SK-N-SH treated with all-trans-retinoic acid at 6 μM for 48 hours (cell line): ENCODE data around the gene PNPLA7.

Experiments
- ATAC-seq: fragments of 200-7000 bp; cut with Tn5 transposase; 3 replicates; pipeline ENCODE4 v1.9.1; 2020; ENCODE audit warnings: mild to moderate bottlenecking, moderate library complexity
- ARNTL ChIP-seq: fragments of 450-650 bp; formaldehyde crosslinking; IDR thresholded peaks from 2 replicates; pipeline ENCODE4 v1.5.0; 2020; ENCODE audit warnings: low read depth, mild to moderate bottlenecking, moderate library complexity, borderline replicate concordance
- BACH2 ChIP-seq: fragments of 250-450 bp; sonication (Bioruptor Pico); IDR thresholded peaks from 2 replicates; pipeline ENCODE4 v1.9.0; 2021; ENCODE audit warnings: mild to moderate bottlenecking, borderline replicate concordance
- CREB5 ChIP-seq: fragments of 250-450 bp; sonication (Bioruptor Pico); IDR thresholded peaks from 2 replicates; pipeline ENCODE4 v1.5.1; 2020; ENCODE audit warnings: low read depth, mild to moderate bottlenecking, moderate library complexity
- CSDC2 ChIP-seq: fragments of 250-450 bp; sonication (Bioruptor Pico); IDR thresholded peaks from 2 replicates; pipeline ENCODE4 v1.5.0; 2020; ENCODE audit warnings: mild to moderate bottlenecking, moderate library complexity
- CSRNP3 ChIP-seq: fragments of 250-450 bp; sonication (Bioruptor Pico); IDR thresholded peaks from 2 replicates; pipeline ENCODE4 v1.5.1; 2021; ENCODE audit warnings: mild to moderate bottlenecking, moderate library complexity
- ESRRG ChIP-seq: fragments of 250-450 bp; sonication (Bioruptor Pico); IDR thresholded peaks from 2 replicates; pipeline ENCODE4 v1.6.1; 2021; ENCODE audit warnings: mild to moderate bottlenecking
- GLIS3 ChIP-seq: fragments of 250-450 bp; sonication (Bioruptor Pico); IDR thresholded peaks from 2 replicates; pipeline ENCODE4 v1.5.0; 2020; ENCODE audit warnings: mild to moderate bottlenecking, moderate library complexity
- OSR1 ChIP-seq: fragments of 250-450 bp; sonication (Bioruptor Pico); IDR thresholded peaks from 2 replicates; pipeline ENCODE4 v1.8.0; 2022; ENCODE audit warnings: moderate library complexity, mild to moderate bottlenecking, inconsistent platforms
- PATZ1 ChIP-seq: fragments of 250-450 bp; sonication (Bioruptor Pico); IDR thresholded peaks from 2 replicates; pipeline ENCODE4 v1.8.0; 2020; ENCODE audit warnings: mild to moderate bottlenecking, moderate library complexity, borderline replicate concordance
- PPARA ChIP-seq: fragments of 250-450 bp; sonication (Bioruptor Pico); IDR thresholded peaks from 2 replicates; pipeline ENCODE4 v1.5.0; 2020; ENCODE audit warnings: mild to moderate bottlenecking, borderline replicate concordance
- RARB ChIP-seq: fragments of 250-450 bp; sonication (Bioruptor Pico); IDR thresholded peaks from 2 replicates; pipeline ENCODE4 v1.8.0; 2021; ENCODE audit warnings: mild to moderate bottlenecking, moderate library complexity
- SNAI2 ChIP-seq: fragments of 250-450 bp; sonication (Bioruptor Pico); IDR thresholded peaks from 2 replicates; pipeline ENCODE4 v1.5.0; 2020; ENCODE audit warnings: mild to moderate bottlenecking, moderate library complexity
- TCF4 ChIP-seq: fragments of 250-450 bp; sonication (Bioruptor Pico); IDR thresholded peaks from 2 replicates; pipeline ENCODE4 v1.8.0; 2021; ENCODE audit warnings: mild to moderate bottlenecking, moderate library complexity, borderline replicate concordance
- TOX ChIP-seq: fragments of 250-450 bp; sonication (Bioruptor Pico); IDR thresholded peaks from 2 replicates; pipeline ENCODE4 v1.8.0; 2021; ENCODE audit warnings: mild to moderate bottlenecking, moderate library complexity, borderline replicate concordance
- ZC3H10 ChIP-seq: fragments of 250-450 bp; sonication (Bioruptor Pico); IDR thresholded peaks from 2 replicates; pipeline ENCODE4 v1.5.1; 2021; ENCODE audit warnings: mild to moderate bottlenecking, moderate library complexity
- ZFP3 ChIP-seq: fragments of 250-450 bp; sonication (Bioruptor Pico); IDR thresholded peaks from 2 replicates; pipeline ENCODE4 v1.5.0; 2020; ENCODE audit warnings: mild to moderate bottlenecking, moderate library complexity
- ZFP30 ChIP-seq: fragments of 450-650 bp; formaldehyde crosslinking; IDR thresholded peaks from 2 replicates; pipeline ENCODE4 v1.5.0; 2022; ENCODE audit warnings: mild to moderate bottlenecking, moderate library complexity
- ZNF70 ChIP-seq: fragments of 450-650 bp; formaldehyde crosslinking; IDR thresholded peaks from 2 replicates; pipeline ENCODE4 v1.5.0; 2020; ENCODE audit warnings: mild to moderate bottlenecking, moderate library complexity
- ZNF8 ChIP-seq: fragments of 450-650 bp; formaldehyde crosslinking; IDR thresholded peaks from 2 replicates; pipeline ENCODE4 v1.5.0; 2020; ENCODE audit warnings: mild to moderate bottlenecking, moderate library complexity
- TF ChIP-seq, protein P1 (sequence below): fragments of 250-450 bp; sonication (Bioruptor Pico); IDR thresholded peaks from 2 replicates; pipeline ENCODE4 v1.8.0; 2021; ENCODE audit warnings: low read depth, mild to moderate bottlenecking, moderate library complexity, borderline replicate concordance

Gene PNPLA7

DNA sequence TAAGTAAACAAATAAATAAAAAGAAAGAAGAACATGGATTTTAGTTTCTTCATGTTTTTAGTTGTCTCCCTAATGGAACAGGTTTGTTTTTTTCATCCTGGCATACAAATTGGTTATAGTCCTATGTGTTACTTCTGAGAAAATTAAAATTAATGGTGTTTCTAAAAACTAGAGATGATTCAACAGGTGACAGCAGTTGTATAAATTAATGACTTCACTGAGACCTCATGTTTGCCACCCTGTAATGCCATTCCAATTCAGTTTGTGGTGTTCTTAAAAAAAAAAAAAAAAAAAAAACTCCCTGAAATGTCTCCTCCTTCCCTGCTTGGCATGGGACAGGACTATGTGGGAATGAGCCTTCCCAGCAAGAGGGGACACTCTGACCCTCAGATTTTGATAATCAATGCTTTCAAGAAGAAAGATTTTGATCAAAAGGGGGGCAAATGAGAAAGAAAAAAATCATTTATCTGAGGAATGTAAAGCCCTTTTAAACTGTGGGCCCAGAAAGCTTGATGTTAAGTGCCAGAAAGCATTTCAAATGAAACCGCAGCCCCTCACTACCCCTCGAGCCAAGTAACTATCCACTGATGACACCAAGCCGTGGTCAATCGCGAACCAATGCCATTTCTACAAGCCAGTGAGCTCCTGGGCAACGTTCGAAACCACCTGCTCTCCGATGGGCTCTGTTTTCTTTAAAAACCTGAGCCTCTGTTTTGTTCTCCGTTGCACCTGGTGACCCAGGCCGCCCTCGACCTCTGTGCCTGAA, 128.2 kb downstream of the PNPLA7 start:
- TF ChIP-seq PATZ1 (CRISPR knock-in tag) (no peak), ZFP30 (CRISPR knock-in tag) (no peak), ZNF70 (CRISPR knock-in tag) (no peak), CSDC2 (CRISPR knock-in tag) (no peak), CSRNP3 (CRISPR knock-in tag) (no peak), RARB (CRISPR knock-in tag) (no peak), ZFP3 (CRISPR knock-in tag) (no peak), GLIS3 (CRISPR knock-in tag) (no peak), ZC3H10 (CRISPR knock-in tag) (no peak), BACH2 (CRISPR knock-in tag) (no peak), SNAI2 (CRISPR knock-in tag) (no peak), ESRRG (CRISPR knock-in tag) (no peak)
- TF ChIP-seq, protein P1, sequence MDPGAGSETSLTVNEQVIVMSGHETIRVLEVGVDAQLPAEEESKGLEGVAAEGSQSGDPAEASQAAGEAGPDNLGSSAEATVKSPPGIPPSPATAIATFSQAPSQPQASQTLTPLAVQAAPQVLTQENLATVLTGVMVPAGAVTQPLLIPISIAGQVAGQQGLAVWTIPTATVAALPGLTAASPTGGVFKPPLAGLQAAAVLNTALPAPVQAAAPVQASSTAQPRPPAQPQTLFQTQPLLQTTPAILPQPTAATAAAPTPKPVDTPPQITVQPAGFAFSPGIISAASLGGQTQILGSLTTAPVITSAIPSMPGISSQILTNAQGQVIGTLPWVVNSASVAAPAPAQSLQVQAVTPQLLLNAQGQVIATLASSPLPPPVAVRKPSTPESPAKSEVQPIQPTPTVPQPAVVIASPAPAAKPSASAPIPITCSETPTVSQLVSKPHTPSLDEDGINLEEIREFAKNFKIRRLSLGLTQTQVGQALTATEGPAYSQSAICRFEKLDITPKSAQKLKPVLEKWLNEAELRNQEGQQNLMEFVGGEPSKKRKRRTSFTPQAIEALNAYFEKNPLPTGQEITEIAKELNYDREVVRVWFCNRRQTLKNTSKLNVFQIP (CRISPR knock-in tag): no peak

DNA sequence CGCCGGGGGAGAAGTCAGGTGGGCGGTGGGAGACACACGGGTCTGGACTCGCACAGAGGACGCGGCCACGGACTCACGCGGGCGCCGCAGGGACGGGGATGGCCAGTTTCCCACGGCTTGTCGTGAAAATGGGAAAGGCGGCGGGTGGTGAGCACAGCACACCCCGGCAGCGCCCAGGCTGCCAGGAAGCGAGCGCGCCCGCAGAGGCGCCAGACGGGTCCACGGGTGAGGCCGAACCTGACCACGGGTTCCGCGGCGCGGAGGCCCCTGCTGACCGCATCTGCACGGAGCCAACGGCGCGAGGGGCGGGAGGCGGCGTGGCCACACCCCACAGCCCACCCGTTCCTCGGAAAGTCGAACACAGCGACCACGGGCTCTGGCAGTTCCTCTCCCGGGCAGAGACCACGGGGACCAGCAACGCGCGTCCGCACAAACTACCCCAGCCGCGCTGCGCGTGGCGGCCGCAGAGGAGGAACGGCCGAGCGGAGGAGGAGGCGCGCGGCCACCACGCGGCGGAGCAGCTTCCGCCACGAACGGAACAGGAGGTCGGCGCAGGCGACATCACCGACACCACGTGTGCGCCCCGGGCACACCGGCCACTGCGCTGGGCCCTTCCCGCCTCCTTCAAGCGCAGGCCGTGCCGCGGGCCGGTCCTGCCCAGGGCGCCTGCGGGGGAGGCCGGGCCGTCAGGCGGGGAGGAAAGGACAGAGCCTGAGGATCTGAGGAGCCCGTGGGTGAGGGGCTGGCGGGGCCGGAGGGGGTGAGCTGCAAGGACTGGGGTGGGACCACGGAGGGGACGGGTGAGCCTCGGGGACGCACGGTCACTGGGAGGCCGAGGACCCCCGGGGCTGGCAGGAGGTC, 132.8 kb downstream of the PNPLA7 start:
- no peak for TF ChIP-seq ZNF8
- no peak for ATAC-seq

More for the DNA sequence above, 128.2 kb downstream of the PNPLA7 start:
- no peak for ATAC-seq

DNA sequence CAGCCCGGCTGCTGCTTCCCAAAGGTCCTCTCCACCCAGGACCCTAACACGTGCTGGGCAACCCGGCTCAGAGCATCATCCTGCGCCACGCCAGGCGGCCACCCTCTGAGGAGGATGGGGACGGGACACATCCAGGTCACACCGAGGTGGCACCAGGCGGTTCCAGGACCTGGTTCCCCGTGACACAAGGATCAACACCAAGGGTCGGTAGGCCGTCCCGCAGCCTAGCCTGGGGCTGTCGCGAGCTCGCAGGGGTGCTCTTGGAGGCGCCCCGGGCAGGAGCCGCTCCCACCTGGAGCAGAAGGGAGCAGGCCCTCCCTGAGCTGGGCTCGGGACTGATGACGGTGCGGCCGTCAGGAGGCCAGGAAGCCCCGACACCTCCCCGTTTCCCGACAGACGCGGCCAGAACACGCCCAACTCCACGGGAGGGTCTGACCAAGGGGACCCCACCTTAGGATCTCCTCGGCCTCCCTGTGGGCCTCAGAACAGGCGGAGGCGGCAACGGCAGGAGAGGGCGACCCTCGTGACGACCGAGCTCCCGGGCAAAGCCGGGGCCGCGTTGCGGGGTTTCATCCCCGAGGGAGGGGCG, 133.5 kb downstream of the PNPLA7 start:
- TF ChIP-seq ARNTL (CRISPR knock-in tag): no peak
- TF ChIP-seq TOX (CRISPR knock-in tag): no peak
- TF ChIP-seq ZC3H10 (CRISPR knock-in tag): no peak
- no peak for TF ChIP-seq GLIS3 (CRISPR knock-in tag)
- TF ChIP-seq ZFP30 (CRISPR knock-in tag): no peak
- TF ChIP-seq, all 23 proteins: peak for 0
- no peak for ATAC-seq

DNA sequence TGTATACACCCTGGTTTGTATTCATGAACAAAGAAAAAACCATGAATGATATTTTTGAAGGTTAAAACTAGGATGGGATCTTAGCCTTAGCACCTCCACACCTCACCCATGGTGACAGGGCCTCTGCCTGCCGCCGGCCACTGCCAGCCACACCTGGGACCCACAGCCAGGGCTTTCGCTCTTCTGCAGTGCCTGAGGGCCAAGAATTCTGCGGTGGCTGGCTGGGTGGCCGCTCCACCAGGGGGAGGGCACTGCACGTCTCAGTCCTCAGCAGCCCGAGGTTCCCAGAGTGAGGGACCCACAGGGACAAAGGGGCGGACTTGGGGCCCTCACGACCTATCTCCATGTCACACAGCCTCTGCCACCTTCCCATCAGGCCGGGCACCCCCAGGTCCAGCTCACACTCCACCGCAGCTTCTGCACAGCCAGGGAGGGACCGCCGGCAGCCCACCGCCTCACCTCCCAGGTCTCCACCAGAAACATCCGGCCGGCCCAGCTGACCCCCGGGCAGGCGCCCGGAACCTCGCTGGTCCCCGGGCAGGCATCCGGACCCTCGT, 134.1 kb downstream of the PNPLA7 start:
- TF ChIP-seq ESRRG (CRISPR knock-in tag) (no peak), BACH2 (CRISPR knock-in tag) (no peak), OSR1 (CRISPR knock-in tag) (no peak), CSDC2 (CRISPR knock-in tag) (no peak), ZC3H10 (CRISPR knock-in tag) (no peak), TCF4 (CRISPR knock-in tag) (no peak), ZFP3 (CRISPR knock-in tag) (no peak), ZFP30 (CRISPR knock-in tag) (no peak), GLIS3 (CRISPR knock-in tag) (no peak), PPARA (CRISPR knock-in tag) (no peak)
- TF ChIP-seq, all 23 proteins: peak for 0
- ATAC-seq: no peak

DNA sequence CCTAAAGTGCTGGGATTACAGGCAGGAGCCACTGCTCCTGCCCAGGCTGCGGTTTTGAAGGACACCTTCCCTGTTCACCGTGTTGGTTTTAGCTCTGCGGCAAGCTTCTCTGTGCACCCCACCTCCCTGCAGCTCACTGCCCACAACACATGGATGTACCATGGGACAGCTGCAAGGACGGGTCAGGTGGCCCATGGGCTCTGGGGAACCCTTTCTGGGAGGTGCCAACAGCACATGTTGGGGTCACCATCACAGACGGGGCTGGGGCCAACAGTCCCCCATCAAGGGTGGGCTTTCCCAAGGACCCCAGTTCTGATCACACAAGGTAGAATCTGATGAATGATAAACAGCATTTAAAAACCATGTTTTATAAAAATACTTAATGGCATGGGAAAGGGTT, 134.8 kb downstream of the PNPLA7 start:
- no peak for TF ChIP-seq CREB5
- TF ChIP-seq OSR1 (CRISPR knock-in tag): no peak
- TF ChIP-seq TCF4 (CRISPR knock-in tag): no peak
- no peak for TF ChIP-seq TOX (CRISPR knock-in tag)
- no peak for TF ChIP-seq ZFP30 (CRISPR knock-in tag)
- no peak for TF ChIP-seq PPARA (CRISPR knock-in tag)
- TF ChIP-seq GLIS3 (CRISPR knock-in tag): no peak
- TF ChIP-seq PATZ1 (CRISPR knock-in tag): no peak
- TF ChIP-seq, all 23 proteins: peak for 0
- no peak for ATAC-seq
